GM19238 (cell line): ENCODE measurements around the gene BCL2L2.
"Not testable (repeated sequence)": the region's sequence is repeated elsewhere in the genome, so short reads cannot be mapped to it uniquely, and the experiment has no call there.

ENCODE experiments used
- DNase-seq: peaks from one replicate; pipeline ENCODE4 v3.0.0; 2011; ENCODE audit warnings: low spot score; ENCODE audit not compliant: insufficient read length

BCL2L2 gene, protein sequence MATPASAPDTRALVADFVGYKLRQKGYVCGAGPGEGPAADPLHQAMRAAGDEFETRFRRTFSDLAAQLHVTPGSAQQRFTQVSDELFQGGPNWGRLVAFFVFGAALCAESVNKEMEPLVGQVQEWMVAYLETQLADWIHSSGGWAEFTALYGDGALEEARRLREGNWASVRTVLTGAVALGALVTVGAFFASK

DNA sequence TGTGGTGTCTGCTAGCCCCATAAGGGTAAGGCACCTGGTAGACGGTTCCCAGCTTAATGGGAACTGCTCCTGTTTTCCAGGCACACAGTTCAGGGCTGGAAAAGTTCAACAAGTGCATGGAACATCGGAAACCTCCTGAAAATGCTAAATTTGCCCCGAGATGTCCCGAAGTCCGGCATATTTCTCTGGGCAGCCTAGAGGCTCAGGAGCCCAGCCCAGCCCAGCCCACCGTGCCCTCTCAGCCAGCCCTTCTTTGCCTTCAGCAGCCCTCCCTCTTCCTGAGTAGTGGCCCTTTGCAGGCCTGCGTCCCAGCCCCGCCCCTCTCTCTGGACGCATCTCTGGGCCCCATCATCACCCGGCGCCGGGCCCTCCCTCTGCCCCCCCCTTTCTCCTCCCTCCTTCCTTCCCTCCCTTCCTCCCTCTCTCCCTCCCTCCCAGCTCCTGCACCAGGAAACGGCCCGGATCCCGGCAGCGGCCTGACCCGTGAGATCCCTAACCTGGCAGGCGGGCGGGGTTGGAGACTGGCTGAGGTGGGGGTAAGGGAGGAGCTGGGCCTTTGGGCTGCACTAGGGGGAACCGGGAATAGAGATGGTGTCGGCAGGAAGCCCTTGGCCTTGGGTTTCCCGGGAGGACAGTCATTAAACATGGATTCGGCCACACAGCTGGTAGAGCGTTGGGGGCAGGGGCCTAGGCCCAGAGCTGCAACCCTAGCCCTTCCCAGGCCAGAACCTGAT is at the start of gene BCL2L2:
BCL2L2 (plus strand) TSS at position 422 of the 734 bp plus-strand sequence. CDS start 935 bp downstream, outside the sequence.
- DNase-seq = peak; percentile 57

DNA sequence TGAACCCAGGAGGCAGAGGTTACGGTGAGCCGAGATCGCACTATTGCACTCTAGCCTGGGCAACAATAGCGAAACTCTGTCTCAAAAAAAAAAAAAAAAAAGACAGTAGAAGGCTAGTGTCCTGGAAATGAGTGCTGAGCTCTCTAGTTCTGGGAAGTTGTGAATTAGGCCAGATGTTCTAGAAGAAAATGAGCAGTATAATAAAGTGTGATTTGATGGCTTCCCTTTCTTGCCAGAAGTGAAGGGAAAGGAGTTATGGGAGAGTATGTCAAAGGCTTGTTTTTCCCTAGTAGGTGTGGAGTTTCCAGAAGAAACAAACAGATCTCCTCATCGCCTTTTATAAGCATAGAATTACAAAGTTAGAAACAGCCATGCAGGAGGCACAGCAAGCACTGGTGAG is 48.4 kb upstream of the BCL2L2 start:
- no peak for DNase-seq

DNA sequence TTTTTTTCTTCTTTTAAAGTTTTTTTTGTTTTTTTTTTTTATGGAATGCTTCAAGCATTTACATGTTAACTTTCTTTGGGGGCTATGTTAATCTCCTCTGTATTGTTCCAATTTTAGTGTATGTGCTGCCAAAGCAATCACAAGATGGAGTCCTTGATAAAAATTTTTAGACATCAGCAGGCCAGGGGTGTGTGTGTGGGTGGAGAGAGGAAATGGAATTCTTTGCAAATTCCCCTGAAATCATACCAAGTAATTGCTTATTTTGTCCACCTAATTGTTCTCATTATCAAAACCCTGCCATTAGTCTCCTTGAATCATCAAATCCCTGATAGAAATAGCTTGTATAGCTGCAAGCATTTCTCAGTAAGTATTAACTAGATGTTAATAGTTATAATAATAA is 47.2 kb upstream of the BCL2L2 start:
- DNase-seq = no peak

DNA sequence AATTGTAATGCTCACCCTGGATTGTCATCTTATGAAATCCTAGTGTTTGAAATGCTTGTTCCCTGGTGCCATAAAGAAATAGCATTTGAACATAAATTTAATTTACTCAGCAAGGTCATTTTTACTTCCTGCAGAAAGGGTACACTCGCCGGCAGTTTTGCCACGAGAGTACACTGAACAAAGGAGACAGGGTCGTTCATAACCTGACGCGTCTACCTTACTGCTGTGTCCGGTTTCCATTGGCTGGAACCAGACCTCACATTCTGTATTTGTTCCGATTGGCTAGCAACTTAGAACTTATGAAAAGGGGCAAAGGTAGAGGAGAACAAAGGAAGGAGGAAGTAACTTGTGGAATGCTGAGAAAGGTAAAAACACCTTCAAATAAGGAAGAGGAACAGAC is 45.8 kb upstream of the BCL2L2 start:
- not testable (repeated sequence) for DNase-seq

DNA sequence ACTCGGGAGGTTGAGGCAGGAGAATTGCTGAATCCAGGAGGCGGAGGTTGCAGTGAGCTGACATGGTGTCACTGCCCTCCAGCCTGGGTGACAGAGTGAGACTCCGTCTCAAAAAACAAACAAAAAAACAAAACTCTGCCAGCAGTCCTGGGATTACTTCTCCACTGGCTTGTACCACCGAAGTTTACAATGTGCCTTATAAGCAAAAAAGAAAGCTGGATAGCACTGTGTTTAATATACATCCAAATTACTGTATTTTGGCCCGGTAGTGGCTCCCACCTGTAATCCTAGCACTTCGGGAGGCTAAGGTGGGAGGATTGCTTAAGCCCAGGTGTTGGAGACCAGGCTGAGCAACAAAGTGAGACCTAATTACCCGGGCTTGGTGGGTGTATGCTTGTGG is 37.4 kb upstream of the BCL2L2 start:
- DNase-seq = no peak

DNA sequence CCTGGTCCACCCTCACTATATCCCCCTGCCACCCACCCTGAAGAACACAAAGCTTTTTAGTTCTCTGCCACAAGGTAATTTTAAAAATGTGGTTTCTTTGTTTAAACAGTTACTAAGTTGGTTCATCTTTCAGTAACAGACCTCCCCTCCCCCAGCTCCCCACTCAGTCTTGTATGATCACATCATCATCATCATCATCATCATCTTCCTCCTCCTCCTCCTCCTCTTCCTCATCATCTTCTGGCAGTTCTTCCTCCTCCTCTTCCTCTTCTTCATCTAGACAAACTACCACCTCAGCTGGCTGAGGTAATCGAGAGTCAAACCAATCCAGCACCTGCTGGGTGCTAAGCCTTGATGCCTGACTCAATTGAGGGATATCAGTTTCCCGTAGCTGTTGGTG is 31.2 kb upstream of the BCL2L2 start:
- DNase-seq = no peak

DNA sequence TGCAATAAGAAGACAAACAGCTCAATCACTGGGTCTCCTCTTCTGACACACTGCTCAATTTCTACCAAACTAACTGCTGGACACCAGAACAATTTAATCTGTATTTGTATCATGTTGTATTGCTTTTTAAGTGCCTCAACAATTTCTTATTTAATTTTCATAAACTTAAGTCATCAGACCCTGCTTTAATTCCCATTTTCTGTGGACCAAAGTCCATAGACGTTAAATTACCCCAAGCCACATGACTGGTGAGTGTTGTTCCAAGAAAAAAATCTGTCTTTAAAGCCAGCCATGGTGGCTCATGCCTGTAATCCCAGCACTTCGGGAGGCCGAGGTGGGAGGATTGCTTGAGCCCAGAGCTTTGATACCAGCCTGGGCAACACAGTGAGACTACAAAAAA is 29.4 kb upstream of the BCL2L2 start:
- no peak for DNase-seq

DNA sequence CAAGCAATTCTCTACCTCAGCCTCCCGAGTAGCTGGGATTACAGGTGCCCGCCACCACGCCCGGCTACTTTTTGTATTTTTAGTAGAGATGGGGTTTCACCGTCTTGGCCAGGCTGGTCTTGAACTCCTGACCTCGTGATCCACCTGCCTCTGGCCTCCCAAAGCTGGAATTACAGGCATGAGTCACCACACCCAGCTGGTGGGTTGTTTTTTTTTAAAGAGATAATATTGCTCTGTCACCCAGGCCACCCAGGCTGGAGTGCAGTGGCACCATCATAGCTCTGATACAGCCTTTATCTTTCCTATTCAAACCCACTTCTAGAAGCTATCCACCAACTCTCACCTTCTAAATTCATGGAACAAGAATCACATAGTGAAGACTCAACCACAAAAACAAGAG is 28.7 kb upstream of the BCL2L2 start:
- DNase-seq = not testable (repeated sequence)

DNA sequence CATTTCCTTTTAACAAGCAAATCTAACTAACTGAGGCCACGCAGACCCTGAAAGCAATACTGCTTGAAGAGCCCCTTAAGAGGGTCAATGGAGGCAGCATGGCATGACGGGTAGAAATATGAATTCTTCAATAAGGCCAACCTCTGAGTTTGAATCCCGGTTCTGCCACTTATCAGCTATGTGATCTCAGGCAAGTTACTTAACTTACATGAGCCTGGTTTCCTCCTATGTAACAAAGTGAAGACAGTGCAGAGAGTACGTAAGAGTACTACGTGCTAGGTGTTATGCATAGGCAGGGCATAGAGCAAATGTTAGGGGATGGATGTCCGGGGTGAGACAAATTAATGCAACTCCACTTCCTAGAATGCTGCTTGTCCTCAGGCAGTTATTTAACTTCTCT is 25.4 kb upstream of the BCL2L2 start:
- no peak for DNase-seq

DNA sequence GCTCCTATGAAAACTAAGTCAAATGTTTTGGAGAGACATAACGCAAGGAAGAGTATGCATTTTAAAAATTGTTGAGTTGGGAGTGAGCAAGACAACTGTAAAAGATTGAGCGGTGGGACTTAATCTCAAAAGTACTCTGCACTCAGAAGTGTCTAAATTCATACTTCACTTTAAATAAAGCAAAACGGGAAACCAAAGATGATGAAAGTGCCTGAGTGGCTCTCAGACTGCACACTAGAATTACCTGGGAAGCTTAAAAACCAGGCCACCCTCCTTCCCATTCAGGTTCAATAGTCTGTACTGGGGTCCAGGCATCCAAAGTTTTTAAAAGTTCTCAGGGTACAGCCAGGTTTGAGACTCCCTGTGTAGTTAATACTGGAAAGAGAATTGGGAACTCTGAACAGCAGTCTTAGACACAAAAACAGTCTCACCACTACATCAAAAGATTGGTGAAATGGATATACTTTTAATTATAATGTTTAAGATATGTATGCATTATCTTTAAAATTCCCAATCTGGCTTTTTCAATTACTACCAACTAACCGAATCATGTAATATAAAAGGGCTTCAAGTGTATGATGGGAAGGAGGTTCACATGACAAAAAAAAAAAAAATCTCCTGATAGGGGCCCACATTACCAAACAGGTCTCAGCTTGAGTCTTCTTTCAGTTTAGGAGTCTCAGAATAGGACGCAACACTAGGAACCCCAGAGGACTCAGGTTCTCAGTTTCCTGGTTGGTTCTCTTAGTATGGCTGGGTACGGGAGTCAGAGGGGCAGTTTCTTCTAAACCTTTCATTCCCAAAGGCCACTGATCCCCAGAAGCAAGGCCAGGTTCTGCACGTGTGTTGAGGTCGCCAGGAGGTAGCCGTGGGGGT is 21.7 kb upstream of the BCL2L2 start:
- DNase-seq = peak; percentile 27

DNA sequence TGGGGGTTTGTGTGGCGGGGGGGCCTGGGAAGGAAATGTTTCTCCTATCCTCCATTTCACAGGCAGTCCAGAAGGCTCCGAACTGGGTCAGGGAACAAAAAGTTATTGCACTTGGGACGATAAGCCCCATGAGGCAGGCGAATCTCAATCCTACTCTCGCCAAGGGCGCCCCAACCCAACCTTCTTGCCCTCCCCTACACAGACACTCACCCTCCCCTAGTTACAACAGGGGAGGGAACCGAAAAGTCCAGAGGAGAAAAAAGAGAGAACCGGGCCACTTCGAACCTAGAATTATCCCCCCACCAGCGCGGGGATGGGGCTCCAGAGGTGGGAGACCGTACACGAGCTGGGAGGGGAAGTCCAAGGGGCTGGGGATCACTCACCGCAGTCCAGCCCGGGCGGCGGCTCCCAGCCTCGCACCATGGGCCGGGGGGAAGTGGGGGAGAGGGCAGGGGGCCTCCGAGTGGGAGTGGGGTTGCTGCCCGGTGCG is 21.1 kb upstream of the BCL2L2 start:
- no peak for DNase-seq

DNA sequence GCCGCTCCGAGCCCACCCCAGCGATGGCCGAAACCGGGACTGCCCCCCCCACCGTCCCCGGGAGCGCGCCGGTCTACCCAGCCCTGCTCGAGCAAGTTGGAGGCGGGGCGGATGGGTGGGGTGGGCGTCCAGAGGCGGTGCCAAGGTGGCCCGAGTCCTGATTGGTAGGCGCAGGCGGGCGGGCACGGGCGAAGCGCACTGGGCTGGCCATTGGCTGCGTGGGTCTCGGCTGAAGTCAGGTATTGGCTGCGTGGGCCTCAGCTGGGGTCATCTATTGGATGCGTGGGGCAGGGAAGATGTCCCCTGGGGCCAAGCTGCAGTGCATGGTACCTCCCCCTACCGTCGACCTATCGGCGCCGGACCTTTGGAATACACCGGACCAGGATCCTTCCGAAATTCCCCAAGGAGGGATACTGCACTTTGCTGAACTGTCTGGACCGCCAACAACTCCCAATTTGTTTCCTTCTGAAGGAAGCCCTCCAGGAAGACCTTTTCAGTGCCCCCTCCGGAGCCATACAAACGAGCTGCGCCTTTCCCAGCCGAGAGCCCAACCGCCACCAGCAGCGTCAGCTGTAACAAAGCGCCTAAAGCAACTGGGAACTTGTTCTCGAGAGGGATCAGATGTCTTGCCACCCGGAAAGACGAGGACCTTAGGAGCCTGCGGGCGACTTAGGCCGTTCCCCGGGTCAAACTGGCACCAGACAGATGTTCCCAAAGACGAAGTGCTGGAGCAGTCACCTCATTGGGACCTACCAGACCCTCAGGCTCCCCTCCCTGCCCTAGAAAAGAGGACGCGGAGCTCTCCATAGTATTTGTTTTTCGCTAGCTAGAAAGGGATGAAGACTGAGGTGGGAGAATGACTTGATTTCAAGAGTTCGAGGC is 20.4 kb upstream of the BCL2L2 start, which contains the start of gene HOMEZ:
HOMEZ (minus strand) TSS at position 113 of the 882 bp plus-strand sequence. CDS start 180 bp downstream, outside the sequence.
- DNase-seq = peak; percentile 96

DNA sequence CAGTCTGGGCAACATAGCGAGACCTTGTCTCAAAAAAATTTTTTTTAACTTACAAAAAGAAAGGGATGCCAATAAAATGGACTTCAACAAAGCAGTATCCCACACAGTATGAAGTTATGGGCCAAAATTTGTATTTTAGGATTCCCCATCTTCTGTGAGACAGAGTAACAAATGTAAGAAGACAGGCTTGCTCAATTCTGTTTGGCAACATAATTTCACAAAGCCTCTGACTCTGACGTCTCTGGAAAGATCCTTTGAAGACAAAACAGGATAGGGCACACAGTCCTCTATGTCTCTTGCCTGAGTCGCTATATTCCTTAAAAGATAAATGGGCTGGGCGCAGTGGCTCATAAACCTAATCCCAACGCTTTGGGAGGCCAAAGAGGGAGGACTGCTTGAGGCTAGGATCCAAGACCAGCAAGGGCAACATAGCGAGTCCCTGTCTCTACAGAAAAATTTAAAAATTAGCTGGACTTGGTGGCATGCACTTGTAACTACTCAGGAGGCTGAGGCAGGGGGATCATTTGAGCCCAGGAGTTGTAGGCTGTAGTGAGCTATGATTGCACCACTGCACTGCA is 19.6 kb upstream of the BCL2L2 start:
- no peak for DNase-seq

DNA sequence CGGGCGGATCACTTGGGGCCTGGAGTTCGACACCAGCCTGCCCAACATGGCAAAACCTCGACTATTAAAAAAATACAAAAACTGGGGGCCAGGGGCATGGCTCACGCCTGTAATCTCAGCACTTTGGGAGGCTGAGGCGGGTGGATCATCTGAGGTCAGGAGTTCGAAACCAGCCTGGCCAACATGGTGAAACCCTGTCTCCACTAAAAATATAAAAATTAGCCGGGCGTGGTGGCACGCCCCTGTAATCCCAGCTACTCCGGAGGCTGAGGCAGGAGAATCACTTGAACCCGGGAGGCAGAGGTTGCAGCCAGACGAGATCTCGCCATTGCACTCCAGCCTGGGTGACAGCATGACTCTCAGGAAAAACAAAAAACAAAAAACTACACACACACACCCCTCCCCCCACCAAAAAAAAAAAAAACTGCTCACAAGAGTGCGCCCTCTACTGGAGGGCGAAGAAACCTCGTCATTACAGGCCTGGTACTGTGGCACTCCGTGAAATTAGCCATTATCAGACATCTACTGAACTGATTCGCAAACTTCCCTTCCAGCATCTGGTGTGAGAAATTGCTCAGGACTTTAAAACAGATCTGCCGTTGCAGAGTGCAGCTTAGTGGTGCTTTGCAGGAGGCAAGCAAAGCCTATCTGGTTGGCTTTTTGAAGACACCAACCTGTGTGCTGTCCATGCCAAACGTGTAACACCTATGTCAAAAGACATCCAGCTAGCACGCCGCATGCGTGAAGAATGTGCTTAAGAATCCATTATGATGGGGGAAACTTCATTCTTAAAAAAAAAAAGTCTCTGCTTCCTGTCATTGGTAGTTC is 11.7 kb upstream of the BCL2L2 start:
- no peak for DNase-seq

DNA sequence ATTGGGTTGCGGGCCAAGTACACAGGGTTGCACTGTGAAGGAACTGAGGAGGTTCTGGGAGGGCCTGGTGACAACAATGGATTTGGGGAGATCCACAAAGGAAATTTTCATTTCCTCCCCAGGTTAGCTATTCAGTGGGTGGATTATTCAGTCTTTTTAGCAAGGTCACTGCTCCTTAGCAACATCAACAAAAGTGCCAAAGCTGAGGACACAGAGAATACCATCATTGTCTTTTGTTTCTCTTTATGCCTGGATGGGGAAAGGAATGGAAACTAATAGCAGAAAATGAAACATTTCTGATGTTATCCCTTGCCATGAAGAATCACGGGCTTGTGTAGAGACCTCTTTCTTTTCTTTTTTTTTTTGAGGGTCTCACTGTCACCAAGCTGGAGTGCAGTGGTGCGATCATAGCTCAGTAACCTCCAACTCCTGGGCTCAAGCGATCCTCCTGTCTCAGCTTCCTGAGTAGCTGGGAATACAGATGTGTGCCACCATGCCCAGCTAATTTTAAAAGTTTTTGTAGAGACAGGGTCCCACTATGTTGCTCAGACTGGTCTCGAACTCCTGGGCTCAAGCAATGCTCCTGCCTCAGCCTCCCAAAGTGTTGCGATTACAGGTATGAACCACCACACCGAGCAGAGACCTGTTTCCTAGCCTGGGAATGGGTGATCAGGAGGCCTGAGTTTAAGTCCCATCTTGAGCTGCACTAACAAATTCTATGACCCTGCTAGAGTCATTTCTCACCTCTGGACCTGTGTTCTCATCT is 10.4 kb upstream of the BCL2L2 start:
- no peak for DNase-seq

DNA sequence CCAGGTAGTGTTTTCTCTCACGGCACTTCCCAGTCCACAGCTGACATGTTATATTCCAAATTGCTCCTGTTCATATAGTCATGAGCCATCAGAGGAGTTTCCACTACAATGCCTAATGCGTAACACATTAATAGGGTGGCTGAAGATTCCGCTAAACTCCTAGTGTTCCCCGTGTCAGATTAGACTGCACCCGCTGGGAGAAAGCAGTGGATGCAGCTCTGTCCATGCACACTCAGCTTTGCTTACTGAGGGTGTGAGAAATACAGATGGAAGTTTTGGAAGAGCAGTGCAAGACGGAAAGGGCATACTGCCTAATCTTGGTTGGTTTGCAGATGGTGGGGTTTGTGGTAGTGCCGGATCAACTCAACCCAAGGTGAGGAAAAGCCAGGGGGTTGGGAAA is 9.5 kb upstream of the BCL2L2 start:
- DNase-seq = no peak

DNA sequence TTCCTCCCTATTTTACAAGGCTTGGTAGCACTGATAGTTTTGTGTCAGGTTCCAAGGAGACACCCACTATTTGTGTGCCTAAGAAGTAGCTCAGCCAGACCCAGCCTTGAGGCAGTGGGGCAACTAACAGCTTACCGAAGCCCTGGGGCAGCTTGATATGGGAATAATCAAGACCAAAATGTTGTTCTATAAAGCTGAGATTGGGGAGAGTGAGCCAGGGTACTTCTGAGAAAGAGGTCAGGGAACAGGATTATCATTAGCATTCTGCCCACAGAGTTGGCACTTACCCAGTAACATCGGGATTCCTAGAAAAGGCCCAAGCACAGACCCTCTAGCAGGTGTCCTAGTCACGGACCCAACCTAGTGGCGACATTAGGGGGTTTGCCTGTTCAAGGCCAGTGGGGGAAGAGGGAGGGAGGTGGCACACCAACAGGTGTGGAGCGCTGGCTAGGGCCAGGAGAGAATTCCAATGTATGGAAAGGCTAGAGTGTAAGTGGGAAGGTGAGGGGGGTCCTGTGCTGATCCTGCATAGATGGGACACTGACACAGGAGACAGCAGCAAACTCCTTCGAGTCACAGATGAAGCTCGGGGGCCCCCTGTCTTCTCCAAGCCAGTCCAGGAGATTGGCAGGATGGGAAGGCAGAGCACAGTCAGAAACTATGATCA is 8.9 kb upstream of the BCL2L2 start:
- DNase-seq = no peak

DNA sequence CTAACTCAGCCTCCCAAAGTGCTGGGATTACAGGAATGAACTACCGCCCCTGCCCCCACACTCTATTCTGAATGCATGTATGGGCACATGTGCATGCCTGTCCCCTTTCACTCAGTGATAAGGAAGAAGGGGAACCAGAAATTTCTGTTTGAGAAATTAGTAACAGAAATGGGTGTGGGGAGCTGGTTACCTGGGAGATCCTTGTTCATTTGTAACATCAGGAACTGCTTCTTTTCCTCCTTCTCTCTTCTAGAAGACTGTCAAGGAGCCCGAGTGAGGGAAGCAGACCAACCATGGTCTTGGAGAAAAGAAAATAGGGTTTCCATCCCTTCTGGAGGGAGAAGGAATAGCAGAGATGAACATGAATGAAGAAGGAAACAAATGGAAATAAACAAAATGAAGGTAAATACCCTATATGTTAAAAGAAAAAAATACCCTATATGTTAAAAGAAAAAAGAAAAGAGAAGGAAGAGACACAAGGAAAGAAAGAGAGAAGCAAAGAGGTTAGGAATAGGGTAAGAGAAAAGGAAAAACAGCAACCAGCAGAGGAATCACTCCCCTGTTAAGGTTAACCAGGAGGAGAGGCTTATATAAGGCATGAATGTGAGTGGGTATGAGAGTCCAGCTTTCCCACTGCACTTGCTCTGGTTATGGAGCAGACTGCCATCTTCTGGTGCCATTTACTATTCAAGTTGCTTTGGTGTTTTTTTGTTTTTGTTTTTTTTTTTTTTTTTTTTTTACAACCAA is 7.2 kb upstream of the BCL2L2 start:
- DNase-seq = no peak
